IPS-NIHi7 (cell line): ENCODE results near the gene DTNBP1.

Experiments used
- DNase-seq: peaks from one replicate; pipeline ENCODE4 v3.0.0; 2012; ENCODE audit warnings: mixed read lengths; ENCODE audit errors: extremely low spot score

Gene DTNBP1, protein sequence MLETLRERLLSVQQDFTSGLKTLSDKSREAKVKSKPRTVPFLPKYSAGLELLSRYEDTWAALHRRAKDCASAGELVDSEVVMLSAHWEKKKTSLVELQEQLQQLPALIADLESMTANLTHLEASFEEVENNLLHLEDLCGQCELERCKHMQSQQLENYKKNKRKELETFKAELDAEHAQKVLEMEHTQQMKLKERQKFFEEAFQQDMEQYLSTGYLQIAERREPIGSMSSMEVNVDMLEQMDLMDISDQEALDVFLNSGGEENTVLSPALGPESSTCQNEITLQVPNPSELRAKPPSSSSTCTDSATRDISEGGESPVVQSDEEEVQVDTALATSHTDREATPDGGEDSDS

DNA sequence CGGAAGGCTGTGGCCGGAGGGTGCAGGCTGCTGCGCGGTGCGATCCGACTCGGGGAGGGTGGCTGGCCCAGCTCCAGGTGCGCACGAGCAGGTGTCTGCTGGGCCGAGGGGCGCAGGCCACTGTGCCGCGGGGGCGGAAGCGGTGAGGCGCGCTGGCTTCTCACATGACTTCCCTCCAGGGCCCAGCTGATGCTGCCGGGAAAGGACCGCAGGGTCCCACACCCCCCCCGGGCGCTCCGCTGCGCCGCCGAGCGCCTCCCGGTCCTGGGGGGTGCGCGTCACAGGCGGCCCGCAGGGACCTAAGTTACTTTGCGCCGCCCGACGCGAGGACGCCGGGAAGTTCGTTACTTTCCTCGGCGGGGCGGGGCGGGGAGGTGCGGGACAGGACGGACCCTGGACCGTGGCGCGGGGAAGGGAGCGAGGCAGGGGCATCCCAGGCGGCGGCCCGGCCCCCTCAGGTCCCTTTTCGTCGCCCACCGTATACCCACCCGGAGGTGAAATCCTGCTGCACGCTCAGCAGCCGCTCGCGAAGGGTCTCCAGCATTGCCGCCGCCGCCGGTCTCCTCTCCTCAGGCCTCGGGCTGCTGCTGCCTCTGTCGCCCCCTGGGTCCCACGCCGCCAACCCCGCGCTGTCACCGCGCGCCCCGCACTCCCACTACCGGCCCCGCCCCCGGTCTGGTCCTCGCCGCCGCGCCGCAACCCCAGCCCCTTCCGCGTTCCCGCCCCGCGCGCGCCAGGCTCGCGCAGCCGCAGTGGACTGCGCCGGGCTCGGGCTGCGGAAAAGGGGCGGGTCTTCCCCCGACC is at the start of gene DTNBP1:
Gene DTNBP1 (minus strand): TSS at position 703 of the 804 bp plus-strand sequence. CDS start 159 bp downstream, at position 544.
- peak; percentile 96 for DNase-seq

DNA sequence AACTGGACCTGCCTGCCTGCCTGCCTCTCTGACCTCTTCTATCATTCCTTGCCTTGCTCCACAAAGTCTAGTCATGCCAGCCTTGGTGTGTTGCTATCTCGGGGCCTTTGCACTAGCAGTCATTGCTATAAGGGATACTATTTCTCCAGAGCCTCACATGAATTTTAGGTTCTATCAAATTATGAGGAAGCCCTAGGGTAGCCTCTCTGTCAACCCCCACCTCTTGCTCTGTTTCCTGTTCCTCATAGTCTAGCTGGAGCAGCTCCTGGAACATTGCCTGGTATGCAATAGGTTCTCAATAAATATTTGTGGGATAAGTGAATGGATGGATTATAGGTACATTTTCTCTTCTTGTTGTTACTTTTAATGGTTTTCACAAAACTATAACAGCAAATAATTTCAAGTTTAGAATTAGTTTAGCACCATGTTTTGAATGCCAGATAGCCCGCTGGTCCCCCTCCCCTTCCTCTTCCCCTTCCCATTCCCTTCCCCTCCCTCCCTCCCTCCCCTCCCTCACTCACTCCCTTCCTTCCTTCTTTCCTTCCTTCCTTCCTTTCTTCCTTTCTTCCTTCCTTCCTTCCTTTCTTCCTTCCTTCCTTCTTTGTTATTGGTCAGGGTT is 46.9 kb upstream of the DTNBP1 start:
- DNase-seq, result no peak

DNA sequence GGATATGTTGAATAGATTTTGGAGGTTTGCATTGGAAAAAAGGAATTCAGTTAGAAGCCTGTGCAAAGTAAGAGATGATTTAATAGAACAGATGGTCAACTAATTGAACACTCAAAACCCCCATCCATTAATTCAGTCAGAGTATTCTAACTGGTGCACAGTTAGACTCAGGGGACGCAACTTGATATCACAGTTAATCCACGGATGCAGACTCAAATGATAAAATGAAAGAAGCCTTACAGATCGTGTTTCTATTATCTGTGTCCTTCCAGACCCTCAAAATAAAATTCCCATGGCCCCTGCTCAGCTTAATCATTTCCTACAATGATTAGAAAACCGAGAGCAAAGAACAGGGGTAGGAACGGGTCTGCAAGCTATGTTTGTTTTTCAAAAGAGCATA is 45.4 kb upstream of the DTNBP1 start:
- DNase-seq, result no peak

DNA sequence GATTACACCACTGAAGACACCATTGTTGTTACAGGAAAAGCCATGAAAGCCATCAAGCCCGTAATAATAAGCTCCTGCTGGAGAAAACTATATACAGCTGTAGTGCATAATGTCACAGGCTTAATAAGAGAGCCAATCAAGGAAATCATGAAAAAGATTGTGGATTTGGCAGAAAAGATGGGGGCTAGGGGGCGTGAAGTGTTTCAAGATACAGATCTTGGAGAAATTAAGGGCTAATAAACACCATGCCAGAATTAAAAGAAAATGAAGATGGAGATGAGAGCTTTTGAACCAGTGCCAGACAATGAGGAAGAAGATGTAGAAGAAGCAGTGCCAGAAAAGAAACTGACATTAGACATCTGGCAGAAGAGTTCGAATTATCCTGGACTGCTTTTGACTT is 43.2 kb upstream of the DTNBP1 start:
- DNase-seq, result no peak

DNA sequence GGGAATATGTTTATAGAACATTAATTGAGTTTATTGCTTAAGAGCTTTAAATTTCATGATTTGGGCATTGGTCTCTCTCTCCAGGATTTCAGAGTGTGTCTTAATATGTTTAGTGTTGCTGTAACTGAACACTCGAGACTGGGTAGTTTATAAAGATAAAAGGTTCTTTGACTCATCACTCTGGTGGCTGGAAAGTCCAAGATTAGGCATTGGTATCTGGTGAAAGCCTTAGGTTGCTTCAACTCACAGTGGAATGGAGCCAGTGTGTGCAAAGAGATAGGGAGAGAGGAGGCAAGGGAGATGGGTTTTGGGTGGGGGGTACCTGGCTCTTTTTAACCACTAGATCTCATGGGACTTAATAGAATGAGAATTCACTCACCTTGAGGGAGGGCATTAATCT is 35.6 kb upstream of the DTNBP1 start:
- DNase-seq, result no peak

DNA sequence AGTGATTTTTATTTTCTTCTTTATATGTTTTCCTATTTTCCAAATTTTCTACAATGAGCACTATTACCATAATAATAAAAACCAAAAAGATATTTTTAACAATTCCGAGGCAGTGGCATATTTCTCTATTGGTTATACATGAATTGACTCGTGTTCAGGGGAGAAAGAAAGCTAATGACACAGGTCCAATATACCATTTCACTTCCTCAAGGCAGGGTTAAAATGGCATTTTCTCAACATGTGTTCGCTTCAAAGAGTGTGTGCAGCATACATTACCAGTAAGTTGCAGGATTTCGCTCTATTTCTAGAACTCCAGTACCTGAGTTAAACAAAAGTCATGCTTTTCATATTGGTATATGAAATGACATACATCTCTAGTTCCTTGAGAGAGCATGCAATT is 35.1 kb upstream of the DTNBP1 start:
- no peak for DNase-seq

DNA sequence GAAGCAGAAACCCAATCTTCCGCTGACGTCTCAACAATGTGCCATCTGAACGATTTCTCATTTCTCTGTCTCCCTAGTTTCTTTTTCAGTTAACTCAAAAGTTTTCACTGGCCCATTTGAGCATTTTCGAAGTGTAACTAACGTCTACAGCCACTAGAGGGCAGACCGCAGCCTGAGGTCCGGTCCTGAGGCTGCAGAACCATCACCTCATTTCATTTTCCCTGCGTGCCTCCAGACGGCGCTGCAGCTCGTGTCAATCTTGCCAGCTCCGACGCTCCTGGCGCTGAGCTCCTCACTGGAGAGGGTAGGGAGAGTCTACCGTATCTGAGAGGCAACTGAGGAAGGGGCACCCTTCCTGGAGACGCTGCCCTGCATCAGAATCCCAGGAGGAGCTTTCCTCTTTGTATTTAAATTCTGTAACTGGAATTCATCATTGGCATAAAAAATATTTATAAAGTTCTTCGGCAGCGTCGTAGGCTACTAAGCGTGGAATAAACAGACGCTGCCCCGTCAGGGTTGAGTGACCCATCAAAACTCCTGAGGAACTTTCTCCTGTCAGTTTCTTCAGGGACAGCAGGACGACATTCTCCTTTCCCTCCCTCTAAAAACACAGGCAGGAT is 28.5 kb upstream of the DTNBP1 start:
- DNase-seq, result peak; percentile 95

DNA sequence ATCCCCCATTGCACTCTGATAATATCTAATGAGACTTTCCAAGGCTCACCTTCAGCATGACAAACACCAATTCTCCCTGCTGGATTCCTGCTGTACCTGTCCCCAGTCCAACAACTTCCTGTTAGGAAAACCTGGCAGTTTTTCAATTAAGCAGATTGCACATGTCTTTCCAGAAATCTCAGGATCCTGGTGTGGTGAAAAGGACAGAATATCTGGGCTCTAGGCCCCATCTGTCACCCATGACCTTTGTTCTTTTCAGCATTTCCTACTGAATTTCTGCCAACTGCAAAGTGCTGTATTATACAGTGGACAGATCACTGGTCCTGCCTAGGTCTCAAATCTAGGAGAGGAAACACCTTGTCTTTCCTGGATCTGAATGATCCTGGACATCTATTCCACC is 27.7 kb upstream of the DTNBP1 start:
- no peak for DNase-seq

DNA sequence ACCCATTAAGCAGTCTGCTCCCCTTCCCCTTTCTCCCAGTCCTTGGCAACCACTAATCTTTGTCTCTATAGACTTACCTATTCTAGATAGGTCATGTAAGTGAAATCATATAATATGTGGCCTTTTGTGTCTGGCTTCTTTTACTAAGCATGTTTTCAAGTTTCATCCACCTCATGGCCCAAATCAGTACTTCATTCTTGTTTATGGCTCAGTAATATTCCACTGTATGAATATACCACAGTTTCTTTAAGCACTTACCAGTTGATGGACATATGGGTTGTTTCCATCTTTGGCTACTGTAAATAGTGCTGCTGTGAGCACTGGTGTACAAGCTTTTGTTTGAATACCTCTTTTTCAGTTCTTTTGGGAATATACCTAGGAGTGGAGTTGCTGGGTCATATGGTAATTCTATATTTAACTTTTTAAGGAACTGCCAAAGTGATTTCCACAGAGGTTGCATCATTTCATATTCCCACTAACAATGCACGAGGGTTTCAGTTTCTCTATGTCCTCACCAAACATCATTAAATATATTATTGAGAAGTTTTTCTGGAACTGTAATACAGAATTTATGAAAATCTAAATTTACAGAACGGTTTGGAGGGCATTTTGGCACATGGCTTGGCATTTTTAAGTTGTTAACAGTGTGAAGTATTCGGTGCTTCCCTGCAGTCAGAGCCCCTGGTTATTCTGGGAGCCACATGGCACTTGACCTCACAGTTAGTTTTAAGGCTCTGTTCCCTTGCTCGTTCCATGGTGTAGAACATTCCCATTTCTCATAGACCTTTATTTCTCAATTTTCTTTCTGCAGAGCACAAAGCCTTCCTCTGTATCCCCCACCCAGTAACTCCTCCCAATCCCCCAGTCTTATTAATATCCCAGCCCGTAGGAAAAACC is 27.0 kb upstream of the DTNBP1 start:
- DNase-seq, result no peak

DNA sequence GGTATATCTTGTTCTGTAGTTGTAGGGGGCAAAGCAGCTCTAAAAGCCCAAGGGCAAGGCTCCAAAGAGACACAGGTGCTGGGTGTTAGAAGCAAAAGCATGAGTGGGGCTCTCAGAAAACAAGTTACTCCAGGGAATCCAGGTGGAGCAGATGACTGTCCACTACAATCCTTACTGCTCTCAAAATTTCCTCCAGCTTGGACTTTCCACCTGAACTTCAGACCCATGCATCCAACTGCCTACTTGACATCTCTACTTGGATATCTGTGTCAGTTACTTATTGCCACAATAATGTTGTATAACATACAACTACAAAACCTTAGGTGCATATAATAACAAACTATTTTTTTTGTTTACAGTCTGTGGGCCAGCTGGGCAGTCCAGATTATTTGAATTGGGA is 22.8 kb upstream of the DTNBP1 start:
- DNase-seq, result no peak

DNA sequence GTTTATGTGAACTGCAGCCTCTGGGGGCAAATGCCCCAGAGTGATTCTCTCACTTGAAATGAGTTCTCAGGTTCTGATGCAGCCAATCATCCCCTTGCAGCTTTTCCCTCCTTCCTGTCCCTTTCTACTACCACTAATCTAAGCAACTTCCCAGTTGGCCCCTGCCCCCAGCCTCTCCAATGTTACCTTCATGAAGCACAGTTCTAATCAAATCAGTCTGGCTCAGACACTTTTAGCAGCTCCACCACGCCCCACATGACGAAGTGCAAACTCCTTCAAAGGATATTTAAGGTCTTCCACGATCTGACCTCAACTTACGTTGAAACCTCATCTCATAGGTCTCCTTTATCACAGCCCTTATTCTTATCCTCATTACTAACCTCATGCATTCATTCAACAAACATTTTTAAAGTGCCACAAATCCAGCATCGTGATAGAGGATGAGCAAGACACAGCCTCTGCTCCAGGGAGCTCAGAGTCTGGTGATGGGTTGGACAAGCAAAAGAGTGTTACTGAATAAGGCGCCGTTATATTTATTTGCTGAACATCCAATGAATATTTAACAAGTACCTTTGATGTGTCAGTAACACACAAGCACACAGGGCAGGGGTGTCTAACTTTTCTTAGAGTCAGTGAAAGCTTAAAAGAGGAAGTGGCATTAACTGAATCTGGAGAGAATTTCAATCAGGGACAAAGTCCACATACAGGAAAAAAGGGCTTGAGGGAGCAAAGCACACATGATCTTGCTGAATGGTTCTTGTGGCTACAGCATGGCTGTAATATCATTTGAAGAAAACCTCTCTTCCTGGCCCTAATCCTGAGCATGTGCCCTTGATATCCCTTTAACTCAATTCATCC is 20.4 kb upstream of the DTNBP1 start:
- DNase-seq, result no peak

DNA sequence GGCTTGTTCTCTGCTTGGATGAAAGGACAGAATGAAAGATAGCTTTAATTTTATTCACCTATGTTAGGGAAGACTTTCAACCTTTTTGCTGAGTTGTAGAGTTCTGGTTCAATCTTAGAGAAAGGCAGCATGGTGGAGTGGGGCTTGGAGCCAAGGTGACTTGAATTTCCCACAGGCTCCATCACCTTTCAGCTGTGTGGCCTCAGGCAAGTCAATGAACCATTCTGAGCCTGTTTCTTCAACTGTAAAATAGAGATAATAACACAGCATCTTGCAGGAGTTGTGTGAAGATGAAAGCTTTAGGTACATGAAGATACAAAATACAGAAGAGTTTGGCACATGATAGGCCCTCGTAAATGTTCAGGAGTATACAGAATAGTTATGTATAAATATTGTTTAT is 19.1 kb upstream of the DTNBP1 start:
- no peak for DNase-seq

DNA sequence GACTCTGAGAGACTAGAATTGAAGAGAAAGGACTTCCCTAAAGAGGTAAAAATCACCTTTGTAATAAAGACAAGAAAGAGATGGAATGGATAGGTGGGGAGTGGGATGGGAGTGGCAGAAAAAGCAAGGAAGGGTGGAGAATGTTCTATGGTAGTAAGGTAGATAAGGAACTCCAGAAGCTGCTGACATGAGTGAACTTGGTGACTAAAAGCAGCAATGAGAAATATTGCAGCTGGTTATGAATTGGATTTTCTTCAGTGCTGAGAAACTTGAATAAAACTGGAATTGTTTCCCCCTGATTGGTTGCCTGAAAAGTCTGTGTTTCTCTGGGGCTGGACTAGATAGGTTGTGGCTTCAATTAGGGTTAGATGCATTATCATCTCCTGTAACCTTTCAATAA is 15.7 kb upstream of the DTNBP1 start:
- DNase-seq, result no peak

DNA sequence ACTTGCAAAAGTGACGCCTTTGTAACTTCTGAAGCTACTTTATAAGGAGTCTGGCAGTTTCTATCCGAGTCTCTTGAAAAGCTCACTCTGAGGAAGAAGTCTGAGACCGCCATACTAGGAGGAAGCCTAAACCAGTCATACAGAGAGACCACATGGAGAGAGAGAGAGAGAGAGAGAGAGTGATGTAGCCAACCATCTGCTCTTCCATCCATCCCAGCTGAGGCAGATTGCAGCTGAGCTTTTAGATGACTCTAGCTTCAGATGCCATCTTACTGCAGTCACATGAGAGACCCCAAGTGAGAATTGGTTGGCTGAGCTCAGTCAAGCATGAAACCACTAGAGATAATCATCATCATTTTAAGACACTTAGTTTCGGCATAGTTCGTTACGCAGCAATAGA is 15.0 kb upstream of the DTNBP1 start:
- DNase-seq, result no peak

DNA sequence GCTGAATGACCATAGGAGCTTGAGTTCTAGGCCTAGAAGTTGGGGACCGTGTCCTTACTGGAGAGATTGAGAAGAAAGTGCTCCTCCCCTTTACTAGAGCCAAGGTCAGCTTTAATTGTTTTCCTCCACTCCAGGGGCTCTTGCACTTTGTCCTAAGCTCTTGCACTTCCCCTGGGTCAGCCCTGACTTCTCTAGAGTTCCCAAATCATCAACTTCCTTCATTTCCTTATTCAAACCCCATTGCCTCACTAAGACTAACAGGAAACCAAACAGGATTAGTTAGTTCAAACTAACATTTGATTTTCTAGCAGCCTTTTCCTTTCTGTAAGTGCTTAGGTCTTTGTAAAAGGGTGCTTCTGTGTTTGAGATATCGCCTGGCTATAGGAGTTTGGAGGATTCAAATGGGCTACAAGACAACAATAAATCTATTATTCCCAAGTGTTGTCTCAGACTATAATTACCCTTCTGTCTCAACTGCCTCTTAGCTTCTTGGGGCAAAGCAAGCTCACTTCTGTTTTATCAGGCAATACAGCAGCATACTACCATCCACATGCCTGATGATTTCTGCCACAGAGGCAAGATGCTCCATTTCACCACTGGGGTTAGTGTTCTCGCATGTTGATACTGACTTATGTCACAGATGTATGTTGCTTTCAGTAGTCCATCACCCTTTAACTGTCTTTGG is 12.8 kb upstream of the DTNBP1 start:
- no peak for DNase-seq

DNA sequence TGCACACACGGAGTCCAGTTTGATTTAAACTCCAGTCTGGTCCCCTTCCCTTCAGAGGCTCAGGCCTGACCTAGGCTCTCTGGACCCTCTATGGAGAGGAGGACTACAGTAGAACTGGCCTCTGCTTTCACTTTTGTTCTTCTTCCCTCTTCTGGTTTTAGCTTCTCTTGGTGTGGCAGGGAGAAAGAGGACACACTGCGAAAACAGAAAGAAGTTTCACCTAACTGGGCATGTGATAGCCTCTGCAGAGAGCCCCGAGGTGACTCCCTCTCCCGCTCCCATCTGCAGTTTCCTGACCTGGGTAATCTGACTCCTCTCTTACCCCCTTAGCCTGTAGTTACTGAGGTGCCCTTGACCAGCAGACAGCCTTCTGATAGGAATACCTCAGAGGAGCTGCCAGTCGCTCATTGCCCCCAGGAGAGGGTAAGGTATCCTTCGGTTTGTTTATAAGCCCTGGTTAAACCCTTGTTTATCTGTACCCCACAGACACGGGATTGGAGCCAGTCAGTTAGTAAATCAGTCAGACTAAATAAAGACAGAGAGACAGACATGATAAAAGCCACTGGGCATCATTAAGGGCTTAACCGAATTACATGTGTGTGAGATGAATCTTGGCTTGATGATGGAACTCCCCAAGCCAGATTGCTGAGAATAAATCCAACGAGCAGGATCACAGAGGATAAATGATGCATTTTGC is 12.0 kb upstream of the DTNBP1 start:
- peak; percentile 56 for DNase-seq

DNA sequence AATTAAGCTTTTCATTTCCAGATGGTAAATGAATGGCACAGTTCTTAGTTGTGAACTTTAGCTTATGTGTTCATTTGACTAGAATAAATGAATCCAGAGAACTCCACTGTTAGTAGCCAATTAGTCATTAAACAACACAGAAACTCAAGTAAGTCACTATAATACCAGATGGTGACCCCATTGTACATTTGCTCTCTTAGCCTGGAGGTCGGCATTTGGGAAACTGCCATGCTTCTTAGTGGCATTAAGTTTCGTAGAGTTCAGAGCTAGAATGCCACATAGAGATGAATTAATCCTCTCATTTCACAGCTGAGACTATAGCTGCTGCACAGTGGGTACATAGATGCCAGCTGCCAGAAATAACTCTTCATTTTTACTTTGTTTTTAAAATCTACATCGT is 10.8 kb upstream of the DTNBP1 start:
- DNase-seq, result no peak

DNA sequence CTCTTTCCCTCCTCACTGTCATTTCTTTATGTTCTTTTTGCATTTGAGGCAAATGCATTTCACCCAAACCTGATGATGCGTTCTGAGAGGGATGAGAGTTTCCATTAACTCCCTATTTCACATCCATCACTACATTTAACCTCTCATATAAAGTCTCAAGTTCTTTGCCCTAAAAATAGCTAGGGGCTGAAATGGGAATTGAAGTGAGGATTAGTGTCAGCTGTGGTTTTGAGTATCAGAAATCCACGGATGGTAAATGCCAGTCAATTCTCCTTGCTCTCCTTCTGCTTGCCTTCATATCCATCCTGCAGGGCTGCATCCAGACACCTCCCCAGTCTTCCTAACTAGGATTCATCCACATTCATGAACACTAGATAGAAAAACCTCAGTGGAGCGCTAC is 10.0 kb upstream of the DTNBP1 start:
- no peak for DNase-seq

DNA sequence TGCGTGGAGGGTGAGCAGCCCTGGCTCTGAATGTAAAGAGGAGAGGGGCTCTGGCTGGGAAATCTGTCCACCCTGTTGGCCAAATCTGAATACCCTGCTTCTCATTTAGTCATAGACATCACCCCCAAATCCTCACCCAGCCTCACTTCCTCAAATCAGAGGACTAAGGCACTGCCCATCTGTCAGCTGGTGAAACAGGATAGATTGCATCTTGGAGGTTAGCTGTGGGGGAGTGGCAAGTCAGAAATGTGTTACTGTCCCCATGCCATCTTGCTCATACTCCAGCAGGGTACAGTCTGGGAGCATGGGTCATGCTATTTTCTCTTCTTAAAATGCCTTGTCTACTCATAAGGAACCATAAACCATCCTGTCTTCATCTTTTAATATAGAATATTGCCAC is 9.5 kb upstream of the DTNBP1 start:
- no peak for DNase-seq
